ENCODE measurements around the gene CSRP1.
"Not testable (repeated sequence)": the region's sequence is repeated elsewhere in the genome, so short reads cannot be mapped to it uniquely, and the experiment has no call there.

CSRP1 gene

DNA sequence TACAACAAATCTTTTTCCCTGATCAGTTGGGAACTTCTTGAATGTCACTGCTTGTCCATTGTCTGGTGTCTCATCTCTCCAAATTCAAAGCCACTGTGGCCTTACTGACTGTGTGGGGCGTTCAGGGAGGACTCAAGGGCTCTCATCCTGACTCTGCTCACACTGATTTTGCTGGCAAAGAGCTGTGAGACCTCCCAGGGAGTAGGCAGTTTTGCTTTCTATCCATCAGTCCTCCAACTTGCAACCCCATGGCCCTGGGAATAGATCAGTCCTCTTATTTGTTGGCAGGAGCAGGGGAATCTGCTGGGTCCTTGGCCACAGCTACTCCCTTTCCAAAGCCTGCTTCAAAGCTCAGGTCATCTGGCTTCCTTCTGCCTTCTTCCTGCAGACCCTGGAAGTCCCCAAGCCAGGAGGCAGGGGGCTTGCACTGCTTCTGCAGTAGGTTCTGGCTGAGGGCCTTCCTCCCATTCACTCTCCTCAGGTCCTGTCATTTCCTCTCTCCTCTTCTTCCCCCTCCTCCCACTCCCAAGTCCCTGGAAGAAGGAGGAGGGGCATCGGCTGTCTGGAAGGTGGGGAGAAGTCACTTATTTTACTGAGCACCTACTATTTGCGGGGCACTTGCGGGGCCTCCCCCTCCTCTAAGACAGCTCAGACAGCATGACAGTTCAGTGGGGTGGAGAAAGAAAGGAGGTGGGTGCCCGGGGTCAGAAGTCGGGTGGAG is 31.1 kb upstream of the CSRP1 start:
- no peak for DNase-seq

DNA sequence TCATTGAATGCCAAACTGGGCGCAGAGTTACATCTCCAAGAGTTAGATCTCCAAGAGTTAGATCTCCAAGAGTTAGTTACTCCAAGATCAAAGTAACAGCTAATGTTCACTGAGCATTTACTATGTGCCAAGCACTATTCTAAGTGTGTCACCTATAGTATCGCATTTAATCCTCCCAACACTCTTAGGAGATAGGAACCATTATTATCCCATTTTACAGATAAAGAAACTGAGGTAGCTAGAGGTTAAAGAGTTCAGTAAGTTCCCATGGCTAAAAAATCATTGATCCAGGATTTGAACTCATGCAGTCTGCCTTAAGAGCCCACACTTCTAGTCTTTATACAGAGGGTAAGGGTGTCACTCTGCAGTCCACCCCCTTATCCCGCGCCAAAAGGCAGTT is 30.5 kb upstream of the CSRP1 start:
- no peak for DNase-seq

DNA sequence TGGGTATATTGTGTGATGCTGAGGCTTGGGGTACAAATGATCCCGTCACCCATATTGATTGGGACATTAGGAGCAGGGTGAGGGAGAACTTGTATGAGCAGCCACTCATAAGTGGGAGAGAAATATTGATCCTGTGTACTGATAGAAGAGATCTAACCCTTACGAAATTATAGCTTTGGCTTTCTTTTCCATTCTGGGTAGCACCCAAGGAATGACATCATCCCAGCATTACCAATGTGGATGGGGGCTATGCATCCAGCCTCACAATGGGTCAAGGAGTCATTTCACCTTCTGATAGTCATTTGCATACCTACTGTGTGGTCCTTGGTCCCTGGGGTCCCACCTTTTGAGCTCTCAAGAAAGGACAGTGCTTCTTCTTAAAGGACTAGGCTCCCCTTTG is 30.1 kb upstream of the CSRP1 start:
- no peak for DNase-seq

DNA sequence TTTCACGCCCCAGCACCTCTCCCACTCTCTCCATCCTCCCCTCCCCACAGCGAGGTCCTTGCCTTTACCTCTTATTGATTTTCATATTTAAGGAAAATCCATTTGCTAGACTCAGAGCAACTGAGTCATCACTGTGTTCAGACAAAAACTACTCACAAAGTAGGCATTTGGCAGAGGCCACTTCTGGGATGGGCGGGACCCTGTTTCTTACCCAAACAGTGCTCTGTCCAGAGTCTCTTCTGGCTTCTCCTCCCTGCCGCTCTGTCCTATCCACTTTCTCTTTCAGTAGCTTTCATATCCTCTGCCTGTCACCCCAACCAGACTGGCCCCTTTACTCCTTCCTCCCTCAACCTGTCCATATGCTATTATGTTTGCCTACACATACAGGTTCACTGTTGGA is 29.6 kb upstream of the CSRP1 start:
- DNase-seq: no peak

DNA sequence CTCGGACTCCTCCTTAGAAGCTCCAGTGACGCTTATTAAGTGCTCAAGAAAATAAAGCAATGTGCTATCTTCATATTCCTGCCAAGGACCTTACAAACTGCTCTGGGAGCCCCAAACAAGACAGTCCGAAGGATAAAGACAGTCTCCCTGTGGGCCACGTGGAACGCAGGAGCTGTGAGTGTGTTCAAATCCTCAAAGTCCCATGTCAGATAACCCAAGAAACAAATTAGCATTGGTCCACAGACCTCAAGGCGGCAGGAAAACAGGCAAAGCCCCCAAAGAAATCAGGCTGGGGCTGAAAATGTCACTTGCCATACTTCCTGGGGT is 29.0 kb upstream of the CSRP1 start:
- DNase-seq: no peak

DNA sequence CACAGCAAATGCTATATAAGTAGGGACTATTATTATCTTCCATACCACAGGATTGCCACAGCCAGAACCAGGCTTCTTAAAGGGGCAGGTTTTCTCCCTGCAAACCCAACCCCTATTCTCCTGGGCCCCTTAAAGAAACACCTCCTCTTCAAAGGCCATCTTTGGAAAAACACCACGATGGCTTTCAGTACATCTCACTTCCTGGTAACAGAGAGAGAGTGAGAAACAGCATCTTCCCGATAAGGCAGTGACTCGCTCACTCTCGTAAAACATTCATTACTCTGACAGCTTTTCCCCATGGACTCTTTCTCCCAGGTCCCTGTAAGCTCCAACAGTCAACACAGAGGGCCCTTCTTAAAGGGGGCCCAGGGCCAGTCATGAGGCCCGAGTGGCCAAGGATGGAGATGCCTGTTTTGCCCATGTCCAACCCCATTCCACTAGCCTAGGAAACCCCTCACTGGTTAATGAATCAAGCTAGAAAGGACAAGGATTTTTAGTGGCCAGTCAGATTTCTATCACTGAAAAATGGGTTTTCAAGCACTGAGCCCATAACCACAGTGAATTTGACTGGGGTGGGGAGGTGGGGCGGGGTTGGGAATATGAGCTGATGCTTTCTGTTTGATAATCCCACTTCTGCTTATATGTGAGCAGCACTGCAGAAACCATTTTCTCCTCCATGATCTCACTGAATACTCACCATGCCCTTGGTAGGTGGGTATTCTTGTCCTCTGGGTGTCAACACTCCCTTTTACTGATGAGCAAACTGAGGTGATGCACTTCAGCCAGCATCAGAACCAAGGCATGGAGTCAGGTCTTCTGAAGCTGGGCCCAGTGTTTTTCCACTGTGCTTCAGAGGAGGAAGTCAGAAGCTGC is 28.4 kb upstream of the CSRP1 start:
- DNase-seq: no peak

DNA sequence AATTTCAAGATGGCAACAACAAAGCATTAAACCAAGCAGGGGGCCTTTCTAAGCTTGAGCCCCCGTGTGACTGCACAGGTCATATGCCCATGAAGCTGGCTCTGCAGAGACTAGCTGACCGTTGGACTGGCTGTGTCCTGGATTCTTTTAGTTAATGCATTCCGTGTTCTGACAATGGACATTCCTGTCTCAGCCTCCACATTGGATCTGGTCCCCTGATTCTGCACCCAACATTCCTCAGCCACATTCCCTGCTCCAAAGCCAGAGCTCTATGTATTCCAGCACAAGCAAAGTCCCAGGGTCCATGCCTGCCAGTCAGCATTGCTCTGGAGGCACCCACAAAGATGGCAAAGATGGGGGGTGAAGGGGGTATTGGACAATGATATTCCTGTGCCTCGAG is 26.9 kb upstream of the CSRP1 start:
- DNase-seq: no peak

DNA sequence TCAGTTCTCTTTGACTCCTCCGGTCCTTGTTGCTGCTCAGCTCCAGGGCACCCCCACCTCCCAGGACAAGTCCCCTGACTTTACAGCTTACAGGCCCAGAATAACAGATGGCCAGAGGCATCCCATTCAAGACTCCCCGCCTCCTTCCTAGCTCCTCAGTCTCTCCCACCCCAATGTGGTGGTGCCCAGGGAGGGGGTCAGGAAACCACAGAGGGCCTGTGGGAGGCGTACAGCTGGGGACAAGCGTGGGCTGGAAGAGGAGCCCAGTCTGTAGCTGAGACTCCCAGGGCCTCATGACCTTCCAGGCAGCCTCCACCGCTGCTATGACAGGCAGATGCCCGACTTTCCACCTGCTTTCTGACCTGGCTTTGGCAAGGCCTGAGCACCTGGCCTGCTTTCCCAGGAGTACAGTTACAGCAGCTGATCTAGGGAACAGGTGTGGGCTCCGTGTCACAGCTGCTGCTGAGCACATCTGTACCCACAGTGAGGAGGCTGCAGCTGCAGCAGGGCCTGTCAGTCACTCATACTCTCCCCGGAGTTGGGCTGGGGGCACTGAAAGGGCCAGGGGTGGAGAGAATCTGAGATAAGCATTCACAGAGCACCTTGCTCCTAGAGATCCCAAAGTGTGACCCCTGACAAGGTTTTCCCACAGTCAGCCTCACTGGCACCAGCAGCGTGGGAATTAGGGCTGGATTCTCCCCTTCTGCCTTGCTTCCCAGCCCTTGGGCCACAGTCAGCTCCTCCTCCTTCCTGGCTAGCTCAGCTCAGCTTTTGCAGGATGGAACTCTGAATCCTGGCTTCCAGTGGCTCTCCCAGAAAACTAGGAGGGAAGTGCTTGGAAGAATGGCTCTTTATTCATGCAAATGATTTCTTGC is 24.9 kb upstream of the CSRP1 start:
- DNase-seq: no peak

DNA sequence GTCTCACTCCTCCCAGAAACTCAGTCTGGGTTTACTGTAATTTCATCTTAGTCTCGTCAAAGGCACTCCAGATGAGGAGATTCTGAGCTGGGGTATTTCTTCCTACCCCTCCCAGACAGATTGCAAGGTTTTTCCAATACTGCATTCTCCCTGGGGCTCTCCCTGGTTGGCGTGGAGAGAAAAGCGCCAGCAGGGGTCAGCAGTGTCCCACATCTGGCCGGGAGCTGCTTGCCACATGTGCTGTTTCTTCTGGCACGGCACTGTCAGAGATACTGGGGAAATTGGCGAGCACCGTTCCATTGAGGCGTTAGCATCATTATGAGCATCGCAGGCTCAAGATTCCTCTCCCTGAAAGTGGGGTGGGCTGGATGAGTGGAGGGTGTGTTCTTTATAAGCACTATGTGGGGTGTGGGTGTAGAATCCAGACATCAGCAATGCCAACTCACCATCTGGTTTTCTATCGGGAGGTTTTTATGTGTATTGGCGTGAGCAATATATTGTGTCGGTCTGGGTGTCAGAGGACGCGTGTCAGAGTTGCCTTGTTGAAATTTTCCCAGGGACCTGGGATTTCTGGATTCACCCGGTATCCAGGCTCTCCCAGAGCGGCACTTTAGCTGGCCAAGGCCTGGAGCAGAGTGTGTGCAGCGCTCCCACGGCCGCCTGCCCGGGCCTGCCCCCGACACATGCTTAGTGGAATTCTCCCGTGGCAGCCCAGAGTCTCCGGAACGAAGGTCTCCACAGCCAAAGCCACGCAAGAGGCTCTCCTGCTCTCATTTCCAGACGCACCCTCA is 24.0 kb upstream of the CSRP1 start:
- DNase-seq: no peak

DNA sequence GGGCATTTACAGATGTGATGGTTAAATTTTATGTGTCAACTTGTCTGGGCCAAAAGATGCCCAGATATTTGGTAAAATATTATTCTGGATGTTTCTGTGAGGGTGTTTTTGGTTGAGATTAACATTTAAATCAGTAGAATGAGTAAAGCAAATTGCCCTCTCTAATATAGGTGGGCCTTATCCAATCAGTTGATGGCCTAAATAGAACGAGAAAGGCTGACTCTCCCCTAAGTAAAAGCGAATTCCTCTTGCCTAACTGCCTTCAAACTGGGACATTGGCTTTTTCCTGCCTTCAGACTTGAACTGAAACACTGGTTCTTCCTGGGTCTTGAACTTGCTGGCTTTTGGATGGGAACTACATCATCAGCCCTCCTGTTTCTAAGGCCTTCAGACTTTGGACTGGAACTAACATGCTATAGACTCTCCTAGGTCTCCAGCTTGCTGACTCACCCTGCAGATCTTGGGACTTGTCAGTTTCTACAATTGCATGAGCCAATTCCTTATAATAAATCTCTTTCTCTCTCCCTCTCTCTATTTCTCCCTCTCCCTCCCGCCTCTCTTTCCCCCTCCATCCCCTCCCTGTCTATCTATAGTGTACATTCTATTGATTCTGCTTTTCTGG is 21.8 kb upstream of the CSRP1 start:
- DNase-seq: no peak

DNA sequence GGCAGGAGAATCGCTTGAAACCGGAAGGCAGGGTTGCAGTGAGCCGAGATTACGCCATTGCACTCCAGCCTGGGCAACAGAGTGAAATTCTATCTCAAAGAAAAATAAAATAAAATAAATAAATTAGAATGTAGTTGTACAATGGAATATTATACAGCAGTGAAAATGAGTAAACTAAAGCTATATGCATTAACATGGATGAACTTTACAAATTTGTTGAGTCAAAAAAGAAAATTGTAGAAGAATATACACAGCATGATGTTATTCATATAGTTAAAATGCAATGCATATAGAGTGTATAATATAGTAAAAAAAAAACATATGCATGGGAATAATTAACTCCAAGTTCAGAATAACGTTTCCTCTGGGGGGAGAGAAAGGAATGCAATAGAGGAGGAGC is 21.0 kb upstream of the CSRP1 start:
- DNase-seq: no peak

DNA sequence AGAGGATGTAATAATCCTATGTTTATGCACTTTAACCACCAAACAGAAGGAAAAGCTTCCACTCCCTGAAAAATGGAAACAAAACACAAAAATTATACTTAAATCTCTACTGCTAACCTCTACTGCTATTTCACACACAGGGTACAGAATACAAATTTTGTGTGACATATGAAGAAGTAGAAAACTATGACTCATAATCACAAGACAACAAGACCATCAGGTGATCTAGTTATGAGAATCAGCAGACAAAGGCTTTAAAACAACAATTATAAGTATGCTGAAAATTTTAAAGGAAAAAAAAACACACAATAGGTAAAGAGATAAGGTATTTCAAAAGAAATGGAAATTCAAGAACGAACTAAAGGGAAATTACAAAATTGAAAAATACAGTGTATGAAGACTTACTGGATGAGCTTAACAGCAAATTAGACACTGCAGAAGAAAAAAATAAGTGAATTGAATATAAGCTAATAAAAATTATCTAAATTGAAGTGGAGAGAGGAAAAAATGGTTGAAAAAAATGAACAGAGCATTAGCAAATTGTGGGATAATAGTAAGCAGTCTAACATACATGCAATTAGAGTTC is 18.4 kb upstream of the CSRP1 start:
- no peak for DNase-seq

DNA sequence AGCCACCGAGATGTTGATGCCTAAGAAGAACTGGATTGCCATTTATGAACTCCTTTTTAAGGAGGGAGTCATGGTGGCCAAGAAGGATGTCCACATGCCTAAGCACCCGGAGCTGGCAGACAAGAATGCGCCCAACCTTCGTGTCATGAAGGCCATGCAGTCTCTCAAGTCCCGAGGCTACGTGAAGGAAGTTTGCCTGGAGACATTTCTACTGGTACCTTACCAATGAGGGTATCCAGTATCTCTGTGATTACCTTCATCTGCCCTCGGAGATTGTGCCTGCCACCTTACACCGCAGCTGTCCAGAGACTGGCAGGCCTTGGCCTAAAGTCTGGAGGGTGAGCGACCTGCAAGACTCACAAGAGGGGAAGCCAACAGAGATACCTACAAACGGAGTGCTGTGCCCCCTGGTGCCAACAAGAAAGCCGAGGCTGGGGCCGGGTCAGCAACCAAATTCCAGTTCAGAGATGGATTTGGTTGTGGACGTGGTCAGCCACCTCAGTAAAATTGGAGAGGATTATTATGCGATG is 13.2 kb upstream of the CSRP1 start:
- DNase-seq: not testable (repeated sequence)

DNA sequence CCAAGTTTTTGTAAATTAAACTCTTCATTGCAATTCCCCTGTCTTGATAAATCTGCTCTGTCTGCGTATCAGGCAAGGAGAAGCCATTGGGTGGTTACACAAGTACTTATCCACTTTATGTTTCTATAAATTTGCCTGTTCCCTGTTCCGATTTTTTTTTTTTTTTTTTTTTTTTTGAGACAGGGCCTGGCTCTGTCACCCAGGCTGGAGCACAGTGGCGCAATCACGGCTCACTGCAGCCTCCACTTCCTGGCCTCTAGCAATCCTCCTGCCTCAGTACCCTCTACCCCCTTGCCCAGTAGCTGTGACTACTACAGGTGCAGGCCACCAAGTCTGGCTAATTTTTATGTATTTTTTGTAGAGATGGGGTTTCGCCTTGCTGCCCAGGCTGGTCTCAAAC is 11.1 kb upstream of the CSRP1 start:
- DNase-seq: no peak

DNA sequence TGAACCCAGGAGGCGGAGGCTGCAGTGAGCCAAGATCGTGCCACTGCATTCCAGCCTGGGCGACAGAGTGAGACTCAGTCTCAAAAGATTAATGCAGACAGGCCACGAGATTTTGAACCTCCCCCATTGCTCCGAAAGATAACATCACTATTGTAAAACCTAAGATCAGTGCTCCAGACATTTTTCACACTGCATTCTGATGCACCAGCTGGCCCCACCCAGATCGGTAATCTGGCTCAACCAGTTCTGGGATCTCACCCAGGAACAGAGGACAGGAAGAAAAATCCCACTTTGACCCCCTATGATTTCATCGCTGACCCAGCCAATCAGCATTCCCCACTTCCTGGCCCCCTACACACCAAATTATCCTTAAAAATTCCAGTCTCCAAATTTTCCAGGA is 10.7 kb upstream of the CSRP1 start:
- DNase-seq: no peak

DNA sequence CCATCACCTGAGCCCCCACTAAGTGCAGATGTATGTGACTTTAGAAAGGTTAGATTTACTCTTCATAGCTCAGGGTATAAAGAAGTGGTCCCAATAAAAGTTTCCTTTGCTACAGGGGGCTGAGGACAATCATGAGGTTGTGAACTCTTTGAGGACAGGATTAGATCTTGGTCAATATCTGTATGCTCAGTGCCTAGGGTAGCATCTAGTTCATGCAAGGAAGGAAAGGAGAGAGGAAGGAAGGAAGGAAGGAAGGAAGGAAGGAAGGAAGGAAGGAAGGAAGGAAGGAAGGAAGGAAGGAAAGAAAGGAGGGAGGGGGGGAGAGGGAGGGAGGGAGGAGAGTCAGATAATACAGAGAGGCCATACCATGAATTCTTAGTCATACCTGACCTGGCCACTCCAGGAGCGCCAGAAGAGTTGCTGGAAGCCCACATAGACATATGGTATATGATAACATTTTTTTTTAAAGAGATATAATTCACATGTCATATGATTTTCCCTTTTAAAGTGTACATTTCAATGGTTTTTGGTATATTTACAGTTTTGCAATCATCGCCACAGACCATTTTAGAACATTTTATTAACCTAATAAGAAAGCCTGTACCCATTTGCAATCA is 9.7 kb upstream of the CSRP1 start:
- DNase-seq: no peak

DNA sequence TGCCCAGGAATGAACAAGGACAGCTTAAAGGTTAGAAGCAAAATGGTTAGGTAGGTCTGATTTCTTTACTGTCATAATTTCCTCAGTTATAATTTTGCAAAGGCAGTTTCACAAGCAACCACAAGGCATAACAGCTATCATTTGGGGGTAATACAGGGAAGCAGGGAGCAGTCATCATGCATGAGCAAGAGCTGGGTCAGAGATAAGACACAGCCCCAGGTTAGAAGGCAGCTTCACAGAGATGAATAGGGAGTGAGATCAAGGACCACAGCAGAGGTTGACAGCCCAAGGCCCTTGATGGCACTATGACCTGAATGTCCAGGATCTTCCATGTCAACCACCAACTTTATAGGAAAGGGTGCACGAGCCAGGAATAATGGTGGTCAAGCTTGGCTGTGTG is 9.0 kb upstream of the CSRP1 start:
- no peak for DNase-seq

DNA sequence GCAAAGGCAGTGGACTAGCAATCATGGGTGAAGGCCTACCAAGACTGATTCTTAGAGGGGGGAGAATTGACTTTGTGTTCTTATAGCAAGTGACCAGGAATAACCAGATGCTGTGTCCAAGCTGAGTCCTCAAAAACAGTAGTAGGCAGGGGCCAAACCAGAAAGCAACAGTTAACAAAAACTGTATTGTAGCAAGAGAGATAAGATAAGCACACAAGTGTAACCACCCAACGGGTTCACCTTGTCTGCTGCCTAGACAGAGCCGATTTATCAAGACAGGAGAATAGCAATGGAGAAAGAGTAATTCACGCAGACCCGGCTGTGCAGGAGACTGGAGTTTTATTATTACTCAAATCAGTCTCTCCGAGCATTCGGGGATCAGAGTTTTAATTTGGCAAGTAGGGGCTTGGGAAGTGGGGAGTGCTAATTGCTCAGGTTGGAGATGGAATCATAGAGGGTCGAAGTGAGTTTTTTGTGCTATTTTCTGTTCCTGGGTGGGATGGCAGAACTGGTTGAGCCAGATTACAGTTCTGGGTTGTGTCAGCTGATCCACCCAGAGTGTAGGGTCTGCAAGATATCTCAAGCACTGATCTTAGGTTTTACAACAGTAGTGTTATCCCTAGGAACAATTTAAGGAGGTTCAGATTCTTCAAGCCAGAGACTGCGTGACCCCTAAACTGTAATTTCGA is 8.3 kb upstream of the CSRP1 start:
- DNase-seq: no peak

DNA sequence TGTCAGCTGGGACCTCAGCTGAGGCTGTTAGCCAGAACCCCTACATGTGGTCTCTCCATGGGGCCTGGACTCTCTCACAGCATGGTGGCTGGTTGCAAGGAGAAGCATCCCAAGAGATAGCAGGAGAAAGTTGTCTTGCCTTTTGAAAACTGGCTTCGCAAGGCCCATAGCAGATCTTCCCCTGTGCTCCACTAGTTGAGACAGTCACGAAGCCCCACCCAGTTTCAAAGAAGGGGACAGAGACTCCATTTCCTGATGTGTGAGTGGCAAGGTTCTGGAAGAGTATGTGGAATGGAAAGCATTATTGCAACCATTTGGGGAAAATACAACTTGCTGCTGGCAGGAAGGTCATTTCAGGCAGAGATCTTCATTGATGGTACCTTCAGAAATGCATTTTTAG is 7.5 kb upstream of the CSRP1 start:
- DNase-seq: no peak

DNA sequence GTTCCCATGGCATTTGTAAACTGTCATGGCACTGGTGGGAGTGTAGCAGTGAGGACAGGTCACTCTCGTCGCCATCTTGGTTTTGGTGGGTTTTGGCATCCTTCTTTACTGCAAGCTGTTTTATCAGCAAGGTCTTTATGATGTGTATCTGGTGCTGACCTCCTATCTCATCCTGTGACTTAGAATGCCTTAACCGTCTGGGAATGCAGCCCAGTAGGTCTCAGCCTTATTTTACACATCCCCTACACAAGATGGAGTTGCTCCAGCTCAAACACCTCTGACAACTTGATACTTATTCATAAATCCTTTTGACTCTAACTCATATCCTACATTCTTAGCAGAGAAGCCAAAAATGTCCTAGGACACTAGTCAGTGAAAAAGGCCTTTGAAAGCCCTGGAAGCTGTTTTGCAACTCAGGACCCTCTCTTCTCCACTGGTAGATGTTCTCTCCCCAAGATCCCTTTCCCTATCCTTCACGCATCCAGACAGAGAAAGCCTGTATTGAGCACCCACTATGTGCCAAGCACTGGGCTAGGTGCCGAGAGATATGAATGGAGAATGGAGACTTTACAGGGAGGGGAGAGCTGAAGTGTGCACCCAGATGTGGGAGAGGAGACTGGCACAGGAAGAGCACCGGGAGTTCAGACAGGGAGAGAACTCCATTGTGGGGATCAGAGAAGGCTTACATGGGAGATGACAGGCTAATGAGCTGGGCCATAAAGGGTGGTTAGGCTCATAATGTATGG is 6.7 kb upstream of the CSRP1 start:
- no peak for DNase-seq

Measured in CD4-positive, alpha-beta T cell treated with Interleukin-4 for 4 hours (primary cell).